ENCODE data around the gene NUP58. TPM values are rescaled to one million over a fixed set of nuclear protein-coding genes. Genes with fewer than 3 reads are reported as not detected.
A peak's percentile ranks its signal among the peaks of the same experiment; 100 is the strongest.
"Not testable (repeated sequence)": the region's sequence is repeated elsewhere in the genome, so short reads cannot be mapped to it uniquely, and the experiment has no call there.

Gene NUP58
- total RNA-seq, 1 donor from 2014 or later = 64.3 TPM

DNA sequence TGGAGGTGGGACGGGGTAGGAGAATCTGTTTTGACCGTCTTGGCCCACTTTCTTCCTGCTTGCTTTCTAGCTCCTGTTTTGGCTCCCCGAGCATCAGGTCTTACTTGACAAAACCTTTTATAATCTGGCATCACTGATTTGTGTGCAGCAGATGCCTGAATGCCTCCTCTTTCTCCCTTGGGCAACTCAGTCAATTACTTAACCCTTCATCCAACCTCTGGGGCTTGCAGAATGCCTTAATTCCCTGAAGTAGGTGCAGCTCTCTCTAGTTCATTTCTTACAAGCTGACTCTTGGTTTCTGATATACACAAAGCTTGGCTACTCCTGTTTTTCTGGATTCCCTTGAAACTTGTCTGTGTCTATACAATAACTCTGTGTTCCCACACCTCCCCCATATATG lies 5.7 kb upstream of the NUP58 start:
- no peaks in the 10 kb centered on the region for H3K9me3 ChIP-seq
- no peak for DNase-seq (ENCODE audit: extremely low spot score in 2 of 2)
- H3K36me3 ChIP-seq = no peaks in the 10 kb centered on the region
- TF ChIP-seq, protein P1, sequence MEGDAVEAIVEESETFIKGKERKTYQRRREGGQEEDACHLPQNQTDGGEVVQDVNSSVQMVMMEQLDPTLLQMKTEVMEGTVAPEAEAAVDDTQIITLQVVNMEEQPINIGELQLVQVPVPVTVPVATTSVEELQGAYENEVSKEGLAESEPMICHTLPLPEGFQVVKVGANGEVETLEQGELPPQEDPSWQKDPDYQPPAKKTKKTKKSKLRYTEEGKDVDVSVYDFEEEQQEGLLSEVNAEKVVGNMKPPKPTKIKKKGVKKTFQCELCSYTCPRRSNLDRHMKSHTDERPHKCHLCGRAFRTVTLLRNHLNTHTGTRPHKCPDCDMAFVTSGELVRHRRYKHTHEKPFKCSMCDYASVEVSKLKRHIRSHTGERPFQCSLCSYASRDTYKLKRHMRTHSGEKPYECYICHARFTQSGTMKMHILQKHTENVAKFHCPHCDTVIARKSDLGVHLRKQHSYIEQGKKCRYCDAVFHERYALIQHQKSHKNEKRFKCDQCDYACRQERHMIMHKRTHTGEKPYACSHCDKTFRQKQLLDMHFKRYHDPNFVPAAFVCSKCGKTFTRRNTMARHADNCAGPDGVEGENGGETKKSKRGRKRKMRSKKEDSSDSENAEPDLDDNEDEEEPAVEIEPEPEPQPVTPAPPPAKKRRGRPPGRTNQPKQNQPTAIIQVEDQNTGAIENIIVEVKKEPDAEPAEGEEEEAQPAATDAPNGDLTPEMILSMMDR (IDR thresholded peaks at IDR 0.05) = no peak
- TF ChIP-seq POLR2AphosphoS5 (IDR thresholded peaks at IDR 0.05; ENCODE audit: insufficient read depth in 1 of 2, low read depth in 1 of 2) (no peak), POLR2A (IDR thresholded peaks at IDR 0.05) (no peak)
- H3K27ac ChIP-seq = no peak overlapping the region
- H3K4me1 ChIP-seq = no peaks in the 10 kb centered on the region
- intact Hi-C loops (cut with DNase I) = no loop called here
- no peaks in the 10 kb centered on the region for H3K27me3 ChIP-seq
- no peak overlapping the region for H3K4me3 ChIP-seq

DNA sequence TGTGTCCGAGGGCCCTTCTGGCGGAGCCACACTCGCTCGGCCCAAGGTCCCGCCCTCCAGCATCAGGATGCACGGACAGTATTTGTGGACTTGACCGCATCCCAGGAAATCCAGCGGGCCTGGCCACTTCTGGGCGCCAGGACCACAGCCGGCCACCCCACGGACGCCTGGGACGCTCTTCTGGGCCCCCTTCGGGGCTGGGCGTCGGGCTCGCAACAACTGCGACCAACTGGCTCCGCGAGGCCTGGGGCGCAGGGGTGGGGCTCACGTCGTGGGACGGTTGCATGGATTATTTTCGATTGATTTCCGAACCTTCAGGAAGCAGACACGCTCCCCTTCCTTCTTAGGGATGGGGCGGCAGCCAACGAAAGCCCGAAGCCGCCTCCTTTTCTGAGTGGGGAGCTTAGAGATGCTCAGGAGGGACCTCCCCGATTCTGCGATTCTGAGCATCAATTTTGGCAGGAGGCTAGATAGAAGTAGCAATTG lies 521 bp upstream of the NUP58 start:
- Histone ChIP-seq H3K9me3 (no peaks in the 10 kb centered on the region), H3K4me3 (peak overlapping the region; percentile 82 to 96), H3K27me3 (no peaks in the 10 kb centered on the region), H3K36me3 (no peaks in the 10 kb centered on the region), H3K27ac (peak overlapping the region; percentile 93), H3K4me1 (peaks cover 31% of the 10 kb centered on the region)
- intact Hi-C loops (cut with DNase I) = no loop called here
- no peak for TF ChIP-seq POLR2AphosphoS5 (IDR thresholded peaks at IDR 0.05; ENCODE audit: insufficient read depth in 1 of 2, low read depth in 1 of 2)
- no peak for TF ChIP-seq POLR2A (IDR thresholded peaks at IDR 0.05)
- TF ChIP-seq, protein P1 (IDR thresholded peaks at IDR 0.05) = no peak
- DNase-seq (ENCODE audit: extremely low spot score in 2 of 2) = no peak

DNA sequence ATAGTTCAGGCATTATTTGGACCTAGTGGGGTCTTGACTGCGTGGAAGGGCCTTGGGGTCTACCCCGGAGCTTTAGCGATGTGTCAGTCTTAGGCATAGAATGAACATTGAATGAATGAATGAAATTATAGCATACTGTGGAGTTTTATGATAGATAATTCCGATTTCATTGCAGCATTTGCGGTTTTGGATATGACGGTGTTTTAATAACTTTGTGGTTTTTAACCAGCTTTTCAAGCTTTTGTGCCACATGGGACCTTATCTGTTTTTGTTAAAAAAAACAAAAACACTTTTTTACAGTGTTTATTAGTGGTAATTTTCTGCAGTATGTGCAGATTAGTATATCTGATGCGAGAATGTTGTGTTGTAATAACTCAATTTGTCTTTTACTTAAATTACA lies 696 bp downstream of the NUP58 start:
- no peak for DNase-seq (ENCODE audit: extremely low spot score in 2 of 2)
- H3K9me3 ChIP-seq = no peaks in the 10 kb centered on the region
- H3K4me3 ChIP-seq = peak overlapping the region; percentile 82 to 96
- intact Hi-C loops (cut with DNase I) = no loop called here
- peak overlapping the region; percentile 93 for H3K27ac ChIP-seq
- peaks cover 34% of the 10 kb centered on the region for H3K4me1 ChIP-seq
- H3K36me3 ChIP-seq = no peaks in the 10 kb centered on the region
- no peaks in the 10 kb centered on the region for H3K27me3 ChIP-seq
- no peak for TF ChIP-seq POLR2AphosphoS5 (IDR thresholded peaks at IDR 0.05; ENCODE audit: insufficient read depth in 1 of 2, low read depth in 1 of 2)
- TF ChIP-seq POLR2A (IDR thresholded peaks at IDR 0.05) = no peak
- TF ChIP-seq, protein P1 (IDR thresholded peaks at IDR 0.05) = no peak

DNA sequence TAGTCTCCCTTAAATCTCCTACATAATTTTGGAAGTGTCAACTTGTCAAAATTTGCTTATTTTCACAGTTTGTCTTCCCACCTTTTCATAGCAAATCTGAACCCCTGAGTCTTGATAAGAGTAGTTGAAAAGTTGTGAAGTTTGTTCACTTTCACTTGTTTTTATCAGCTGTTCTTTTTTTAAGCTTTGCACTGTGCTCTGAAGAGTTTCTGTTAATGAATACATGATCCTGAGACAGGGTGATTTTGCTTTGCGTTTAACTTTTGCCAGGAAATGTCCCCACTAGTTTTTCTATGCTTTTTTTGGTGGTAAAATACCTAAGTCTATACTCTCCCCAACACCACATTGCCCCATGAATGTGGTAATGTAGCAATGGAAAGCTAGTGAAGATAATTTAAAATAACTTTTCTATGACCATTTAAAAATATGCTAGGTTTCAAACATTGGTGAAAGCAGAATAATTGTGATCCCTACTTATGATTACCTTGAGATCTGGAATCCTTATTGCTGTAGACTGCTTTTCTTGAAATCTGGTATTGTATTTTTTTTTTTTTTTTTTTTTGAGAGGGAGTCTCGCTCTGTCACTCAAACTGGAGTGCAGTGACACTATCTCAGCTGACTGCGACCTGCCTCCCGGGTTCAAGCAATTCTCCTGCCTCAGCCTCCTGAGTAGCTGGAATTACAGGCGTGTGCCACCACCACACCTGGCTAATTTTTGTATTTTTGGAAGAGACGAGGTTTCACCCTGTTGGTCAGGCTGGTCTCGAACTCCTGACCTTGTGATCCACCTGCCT lies 5.4 kb downstream of the NUP58 start:
- Histone ChIP-seq H3K9me3 (no peaks in the 10 kb centered on the region), H3K4me1 (peaks cover 41% of the 10 kb centered on the region), H3K27me3 (no peaks in the 10 kb centered on the region), H3K27ac (no peak overlapping the region), H3K4me3 (no peak overlapping the region), H3K36me3 (peaks cover 3 to 36% of the 10 kb centered on the region in 2 donors)
- intact Hi-C loops (cut with DNase I) = no loop called here
- DNase-seq (ENCODE audit: extremely low spot score in 2 of 2) = no peak
- TF ChIP-seq, protein P1 (IDR thresholded peaks at IDR 0.05) = no peak
- no peak for TF ChIP-seq POLR2AphosphoS5 (IDR thresholded peaks at IDR 0.05; ENCODE audit: insufficient read depth in 1 of 2, low read depth in 1 of 2)
- no peak for TF ChIP-seq POLR2A (IDR thresholded peaks at IDR 0.05)

DNA sequence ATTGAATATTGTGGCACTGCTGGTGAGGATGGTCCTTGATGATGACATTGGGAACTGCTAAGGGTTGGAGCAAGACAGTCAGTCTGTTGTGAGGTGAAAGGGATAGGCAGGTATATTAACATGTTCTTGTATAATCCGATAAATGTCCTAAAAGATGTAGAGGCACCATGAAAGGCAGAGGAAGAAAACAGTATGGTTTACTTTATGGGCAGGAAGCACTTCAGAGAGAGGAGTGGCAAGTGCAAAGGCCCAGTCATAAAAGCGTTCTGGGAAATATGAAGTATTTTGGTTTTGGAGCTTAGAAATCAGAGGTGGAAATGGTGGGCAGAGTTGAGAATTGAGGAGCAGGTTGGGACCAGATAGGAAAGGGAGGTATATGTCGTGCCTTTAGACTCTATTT lies 9.5 kb downstream of the NUP58 start:
- TF ChIP-seq, protein P1 (IDR thresholded peaks at IDR 0.05) = no peak
- TF ChIP-seq POLR2AphosphoS5 (IDR thresholded peaks at IDR 0.05; ENCODE audit: insufficient read depth in 1 of 2, low read depth in 1 of 2) (no peak), POLR2A (IDR thresholded peaks at IDR 0.05) (no peak)
- Histone ChIP-seq H3K27me3 (no peaks in the 10 kb centered on the region), H3K27ac (no peak overlapping the region), H3K9me3 (no peaks in the 10 kb centered on the region), H3K36me3 (peaks cover 3 to 70% of the 10 kb centered on the region in 2 donors), H3K4me1 (peaks cover 11% of the 10 kb centered on the region), H3K4me3 (no peak overlapping the region)
- intact Hi-C loops (cut with DNase I) = no loop called here
- DNase-seq (ENCODE audit: extremely low spot score in 2 of 2) = no peak

DNA sequence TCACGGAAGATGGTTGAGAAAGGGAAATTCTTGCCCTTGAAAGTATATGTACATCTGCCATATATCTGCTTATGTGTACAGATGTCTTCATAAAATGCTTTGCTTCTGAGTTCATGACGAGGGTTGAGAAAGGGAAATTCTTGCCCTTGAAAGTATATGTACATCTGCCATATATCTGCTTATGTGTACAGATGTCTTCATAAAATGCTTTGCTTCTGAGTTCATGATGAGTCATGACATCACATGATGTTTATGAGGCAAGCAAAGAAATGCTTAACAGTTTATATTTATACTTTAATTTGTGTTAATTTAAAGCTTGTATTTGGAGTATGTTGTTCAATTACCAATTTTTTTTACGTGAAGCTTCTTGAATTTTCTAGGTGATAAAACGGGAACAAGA lies 17.5 kb downstream of the NUP58 start:
- H3K27me3 ChIP-seq; H3K9me3 ChIP-seq; DNase-seq (ENCODE audit: extremely low spot score in 2 of 2); H3K4me3 ChIP-seq; intact Hi-C loops (cut with DNase I); H3K4me1 ChIP-seq: not testable (repeated sequence)
- Histone ChIP-seq H3K36me3 (peaks cover 5 to 38% of the 10 kb centered on the region in 2 donors), H3K27ac (peak overlapping the region; percentile 31)
